HCT116 (cell line): Measurements from ENCODE around the gene COBL.

Source experiments
- CEBPB ChIP-seq: IDR thresholded peaks from 2 replicates; pipeline ENCODE4 v1.6.1; 2012; ENCODE audit warnings: low read depth
- CTCF ChIP-seq, 3 experiments: fragments of 200-600 bp in 1 of 3; sonication (generic) in 1 of 3; IDR thresholded peaks in 2 of 3; conservative IDR thresholded peaks in 1 of 3; 2 replicates each; pipeline ENCODE4 v1.5.1; 2012 to 2017; ENCODE audit warnings: low read depth in 2 of 3, low read length in 2 of 3, antibody characterized with exemption in 1 of 3, borderline replicate concordance in 1 of 3, control low read depth in 1 of 3, mild to moderate bottlenecking in 1 of 3, mixed read lengths in 1 of 3, mixed run types in 1 of 3, moderate library complexity in 1 of 3; ENCODE audit not compliant: insufficient read depth in 1 of 3
- RAD21 ChIP-seq: IDR thresholded peaks from 2 replicates; pipeline ENCODE4 v1.6.1; 2012; ENCODE audit warnings: low read depth, mild to moderate bottlenecking

- TF ChIP-seq CTCF (IDR thresholded peaks at IDR 0.05 in 2 of 3, conservative IDR thresholded peaks at IDR 0.05 in 1 of 3; ENCODE audit: borderline replicate concordance in 1 of 3, insufficient read depth in 1 of 3, low read depth in 2 of 3, low read length in 2 of 3) = no peak
- TF ChIP-seq RAD21 = no peak
- TF ChIP-seq CEBPB = no peak
Observed at GRCh38 chr7:51059504-51060142, 257.0 kb downstream of the COBL start.
